Measurements from ENCODE around the gene CHN1.

CHN1 gene

GRCh38 chr2:174827371-174828369 is 177.5 kb downstream of the CHN1 start:
- DNase-seq (ENCODE audit: low read depth in 2 of 2), result no peak

- DNase-seq (ENCODE audit: low read depth in 2 of 2), result no peak
Measured at GRCh38 chr2:174826051-174826450, 179.1 kb downstream of the CHN1 start.

GRCh38 chr2:174824068-174824467 is 181.1 kb downstream of the CHN1 start:
- no peak for DNase-seq (ENCODE audit: low read depth in 2 of 2)

- no peak for DNase-seq (ENCODE audit: low read depth in 2 of 2)
Measured at GRCh38 chr2:174821628-174822027, 183.6 kb downstream of the CHN1 start.

- DNase-seq (ENCODE audit: low read depth in 2 of 2), result no peak
Measured at GRCh38 chr2:174820361-174820760, 184.8 kb downstream of the CHN1 start.

GRCh38 chr2:174815526-174815925 is 189.7 kb downstream of the CHN1 start:
- no peak for DNase-seq (ENCODE audit: low read depth in 2 of 2)

- DNase-seq (ENCODE audit: low read depth in 2 of 2), result no peak
Measured at GRCh38 chr2:174812037-174812436, 193.1 kb downstream of the CHN1 start.

- DNase-seq (ENCODE audit: low read depth in 2 of 2), result no peak
Measured at GRCh38 chr2:174807931-174808330, 197.2 kb downstream of the CHN1 start.

GRCh38 chr2:174805803-174806202 is 199.4 kb downstream of the CHN1 start:
- DNase-seq (ENCODE audit: low read depth in 2 of 2), result no peak

GRCh38 chr2:174802459-174802858 is 202.7 kb downstream of the CHN1 start:
- DNase-seq (ENCODE audit: low read depth in 2 of 2), result no peak

GRCh38 chr2:174800436-174801205 is 204.6 kb downstream of the CHN1 start:
- DNase-seq (ENCODE audit: low read depth in 2 of 2), result no peak

- no peak for DNase-seq (ENCODE audit: low read depth in 2 of 2)
Measured at GRCh38 chr2:174798801-174799200, 206.4 kb downstream of the CHN1 start.

- DNase-seq (ENCODE audit: low read depth in 2 of 2), result no peak
Measured at GRCh38 chr2:174797781-174798276, 207.4 kb downstream of the CHN1 start.

GRCh38 chr2:174796319-174796771 is 208.8 kb downstream of the CHN1 start:
- no peak for DNase-seq (ENCODE audit: low read depth in 2 of 2)

- no peak for DNase-seq (ENCODE audit: low read depth in 2 of 2)
Measured at GRCh38 chr2:174794851-174795374, 210.3 kb downstream of the CHN1 start.

- DNase-seq (ENCODE audit: low read depth in 2 of 2), result no peak
Measured at GRCh38 chr2:174792309-174793025, 212.7 kb downstream of the CHN1 start.

- DNase-seq (ENCODE audit: low read depth in 2 of 2), result no peak
Measured at GRCh38 chr2:174791746-174792280, 213.4 kb downstream of the CHN1 start.

GRCh38 chr2:174791020-174791419 is 214.2 kb downstream of the CHN1 start:
- no peak for DNase-seq (ENCODE audit: low read depth in 2 of 2)

GRCh38 chr2:174789001-174789400 is 216.2 kb downstream of the CHN1 start:
- DNase-seq (ENCODE audit: low read depth in 2 of 2), result no peak

- DNase-seq (ENCODE audit: low read depth in 2 of 2), result no peak
Measured at GRCh38 chr2:174788291-174788929, 216.8 kb downstream of the CHN1 start.

All from stimulated activated CD4-positive, alpha-beta T cell treated with anti-CD3 and anti-CD28 coated beads, Interleukin-12 subunit alpha, Interleukin-12 subunit beta, amount 100 ng/mL, for 24 hours (primary cell).